ENCODE measurements around the gene NSUN6. TPM values are rescaled to one million over a fixed set of nuclear protein-coding genes. Genes with fewer than 3 reads are reported as not detected.
"Not testable (repeated sequence)": the region's sequence is repeated elsewhere in the genome, so short reads cannot be mapped to it uniquely, and the experiment has no call there.

The NSUN6 gene
- total RNA-seq, 5 donors from 2014 or later (not counting 1 experiment from before 2014, with no cell fraction given): 24.6 to 34.5 (median 32.4) TPM

DNA sequence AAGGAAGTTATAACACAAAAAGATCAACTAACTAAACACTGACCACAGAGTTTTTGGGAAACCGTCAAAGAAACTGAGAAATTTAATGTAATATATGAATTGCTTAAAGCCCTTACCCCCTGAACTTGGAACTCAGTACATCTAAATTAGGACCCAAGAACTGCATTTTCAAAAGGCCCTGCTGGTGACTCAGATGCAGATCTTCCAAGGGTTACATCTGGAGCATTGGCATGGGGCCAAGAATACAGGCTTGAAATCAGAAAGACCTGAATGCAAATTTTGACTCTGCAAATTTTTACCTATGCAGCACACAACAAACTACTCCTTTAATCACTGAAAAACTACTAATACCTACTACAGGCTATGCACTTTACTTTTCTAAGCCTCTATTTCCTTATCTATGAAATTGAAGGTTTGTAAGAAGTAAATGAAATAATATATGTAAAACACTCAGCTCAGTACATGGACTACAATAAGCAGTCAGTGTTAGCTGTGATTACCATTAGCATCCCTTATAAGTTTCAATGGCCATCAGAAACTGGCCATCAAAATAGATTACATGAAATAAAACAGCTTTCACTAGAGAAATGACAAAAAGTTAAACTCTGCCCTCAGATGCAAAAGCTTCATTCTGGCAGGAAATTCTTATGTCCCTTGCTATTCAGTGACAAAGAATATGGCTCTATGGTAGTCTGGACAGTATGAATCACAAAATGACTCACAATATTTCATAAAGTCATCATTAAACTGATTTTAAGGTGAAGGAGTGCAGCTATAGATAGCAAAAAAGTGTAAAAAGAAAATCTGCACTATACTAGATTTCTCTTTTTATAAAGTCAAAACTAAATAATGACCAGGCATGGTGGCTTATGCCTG, 43.6 kb downstream of the NSUN6 start:
- H3K36me3 Mint-ChIP-seq: peaks cover 49% of the 10 kb centered on the region
- no peaks in the 10 kb centered on the region for H3K27me3 Mint-ChIP-seq
- WGBS (ENCODE audit: insufficient coverage): no CpG with 5 or more reads among the region's 1 CpG
- no peak for ATAC-seq (replicated peaks in 1 of 4)
- Histone ChIP-seq H3K27me3 (replicated peaks in 1 of 2; ENCODE audit: control insufficient read depth in 2 of 2, extremely low read depth in 1 of 2, insufficient read depth in 2 of 2, low read length in 1 of 2) (no peaks in the 10 kb centered on the region), H3K27ac (ENCODE audit: low read length) (no peak overlapping the region), H3K4me1 (ENCODE audit: control insufficient read depth in 1 of 2, extremely low read depth in 1 of 2, insufficient read depth in 2 of 2, low read length in 2 of 2) (no peaks in the 10 kb centered on the region), H3K9me3 (no peaks in the 10 kb centered on the region), H3K36me3 (ENCODE audit: control insufficient read depth in 2 of 2, extremely low read depth in 1 of 2, insufficient read depth in 1 of 2, low read length in 1 of 2) (peaks cover 6 to 12% of the 10 kb centered on the region in 2 donors), H3K4me3 (ENCODE audit: control insufficient read depth in 1 of 2, extremely low read depth in 1 of 2, low read length in 1 of 2) (no peak overlapping the region)
- H3K4me1 Mint-ChIP-seq: peaks cover 0 to 5% (median 0%) of the 10 kb centered on the region in 3 donors
- no peaks in the 10 kb centered on the region for H3K9me3 Mint-ChIP-seq
- peak in 1 of 35 experiments; percentile 8 for DNase-seq
- H3K27ac Mint-ChIP-seq: no peak overlapping the region
- ChIA-PET CTCF (no interaction called here), POLR2A (no interaction called here)
- H3K4me3 Mint-ChIP-seq: no peak overlapping the region

DNA sequence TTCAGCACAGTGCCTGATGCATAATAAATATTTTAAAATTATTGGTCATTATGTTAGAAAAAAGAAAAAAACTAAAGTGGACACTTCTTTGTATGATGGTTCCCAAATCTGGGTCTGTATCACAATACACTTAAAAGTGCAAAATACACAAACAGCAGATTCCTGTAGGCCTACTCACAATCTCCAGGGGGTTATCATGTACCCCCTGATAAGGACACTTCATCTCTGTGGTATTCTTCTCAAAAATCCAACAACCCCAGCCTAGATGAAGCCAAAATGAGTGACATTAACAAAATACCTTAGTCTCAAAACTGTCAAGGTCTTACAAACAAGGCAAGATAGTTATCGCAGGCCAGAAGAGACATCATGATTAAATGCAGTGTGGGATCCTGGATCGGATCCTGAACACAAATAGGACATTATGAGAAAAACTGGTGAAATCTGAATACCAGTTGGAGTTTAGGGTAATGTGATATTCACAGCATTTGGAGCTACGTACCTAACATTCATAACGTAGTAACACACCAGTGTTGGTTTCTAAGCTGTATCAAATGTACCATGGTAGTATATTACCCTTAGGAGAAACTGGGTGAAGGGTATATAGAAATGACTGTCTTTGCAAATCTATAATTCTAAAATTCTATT, 45.2 kb downstream of the NSUN6 start:
- ATAC-seq (replicated peaks in 1 of 4): no peak
- H3K27ac Mint-ChIP-seq: no peak overlapping the region
- WGBS (ENCODE audit: insufficient coverage): 100% methylated on average over 2 of the region's 4 CpGs
- no peaks in the 10 kb centered on the region for H3K27me3 ChIP-seq (replicated peaks in 1 of 2; ENCODE audit: control insufficient read depth in 2 of 2, extremely low read depth in 1 of 2, insufficient read depth in 2 of 2, low read length in 1 of 2)
- H3K4me1 Mint-ChIP-seq: no peaks in the 10 kb centered on the region
- no peak overlapping the region for H3K4me3 Mint-ChIP-seq
- H3K27me3 Mint-ChIP-seq: no peaks in the 10 kb centered on the region
- CTCF ChIA-PET: no interaction called here
- no peaks in the 10 kb centered on the region for H3K9me3 Mint-ChIP-seq
- POLR2A ChIA-PET: no interaction called here
- DNase-seq: no peak
- H3K36me3 ChIP-seq (ENCODE audit: control insufficient read depth in 2 of 2, extremely low read depth in 1 of 2, insufficient read depth in 1 of 2, low read length in 1 of 2): peaks cover 0 to 3% of the 10 kb centered on the region in 2 donors
- H3K4me3 ChIP-seq (ENCODE audit: control insufficient read depth in 1 of 2, extremely low read depth in 1 of 2, low read length in 1 of 2): no peak overlapping the region
- H3K36me3 Mint-ChIP-seq: peaks cover 39% of the 10 kb centered on the region
- no peaks in the 10 kb centered on the region for H3K4me1 ChIP-seq (ENCODE audit: control insufficient read depth in 1 of 2, extremely low read depth in 1 of 2, insufficient read depth in 2 of 2, low read length in 2 of 2)
- no peaks in the 10 kb centered on the region for H3K9me3 ChIP-seq
- H3K27ac ChIP-seq (ENCODE audit: low read length): no peak overlapping the region

DNA sequence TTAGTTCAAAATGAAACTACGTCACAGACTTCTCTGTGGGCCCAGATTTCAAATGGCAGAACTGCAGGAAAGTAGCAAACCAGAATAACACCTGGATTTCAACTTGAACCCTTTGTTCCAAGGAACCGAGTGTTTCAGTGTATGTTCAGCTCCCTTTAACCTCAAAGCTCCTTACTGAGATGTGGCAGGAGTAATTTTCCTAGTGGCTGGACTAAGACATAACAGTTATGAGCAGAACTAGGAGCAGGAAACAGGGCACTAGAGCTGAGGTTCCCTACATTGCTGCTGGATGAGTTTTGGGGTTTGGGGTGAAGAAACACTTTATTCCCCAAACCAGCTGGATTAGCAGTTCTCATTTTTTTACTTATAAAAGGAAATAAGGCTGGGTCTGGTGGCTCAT, 50.1 kb downstream of the NSUN6 start:
- no peak for ATAC-seq (replicated peaks in 1 of 4)
- no peak overlapping the region for H3K4me3 Mint-ChIP-seq
- CTCF ChIA-PET: no interaction called here

DNA sequence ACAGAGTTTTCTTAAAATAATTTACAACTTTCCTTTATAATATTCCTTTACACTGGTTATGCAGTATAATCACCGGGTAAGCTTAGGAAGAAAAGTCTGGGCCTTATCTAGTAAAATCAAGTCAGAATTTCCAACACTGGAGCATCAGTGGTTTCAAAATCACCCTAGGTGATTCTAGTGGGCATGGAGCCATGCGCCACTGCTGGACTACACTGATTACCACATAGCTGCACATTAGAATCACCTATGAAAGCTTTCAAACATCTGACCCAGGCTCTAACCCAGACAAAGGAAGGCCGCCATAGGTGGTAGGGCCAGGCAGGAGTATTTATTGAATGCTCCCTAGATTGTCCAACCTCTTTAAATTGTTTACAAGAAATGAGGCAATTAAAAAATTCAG, 52.0 kb downstream of the NSUN6 start:
- ChIA-PET CTCF (no interaction called here), POLR2A (no interaction called here)
- Mint-ChIP-seq H3K9me3 (no peaks in the 10 kb centered on the region), H3K4me1 (peaks cover 0 to 5% (median 0%) of the 10 kb centered on the region in 3 donors), H3K36me3 (peaks cover 38% of the 10 kb centered on the region), H3K4me3 (no peak overlapping the region), H3K27me3 (no peaks in the 10 kb centered on the region), H3K27ac (no peak overlapping the region)
- no peaks in the 10 kb centered on the region for H3K9me3 ChIP-seq
- WGBS (ENCODE audit: insufficient coverage): no CpG with 5 or more reads among the region's 3 CpGs
- DNase-seq (no peak), ATAC-seq (replicated peaks in 1 of 4) (no peak)
- no peaks in the 10 kb centered on the region for H3K4me1 ChIP-seq (ENCODE audit: control insufficient read depth in 1 of 2, extremely low read depth in 1 of 2, insufficient read depth in 2 of 2, low read length in 2 of 2)
- no peak overlapping the region for H3K4me3 ChIP-seq (ENCODE audit: control insufficient read depth in 1 of 2, extremely low read depth in 1 of 2, low read length in 1 of 2)
- no peaks in the 10 kb centered on the region for H3K27me3 ChIP-seq (replicated peaks in 1 of 2; ENCODE audit: control insufficient read depth in 2 of 2, extremely low read depth in 1 of 2, insufficient read depth in 2 of 2, low read length in 1 of 2)
- no peak overlapping the region for H3K27ac ChIP-seq (ENCODE audit: low read length)
- peaks cover 0 to 4% of the 10 kb centered on the region in 2 donors for H3K36me3 ChIP-seq (ENCODE audit: control insufficient read depth in 2 of 2, extremely low read depth in 1 of 2, insufficient read depth in 1 of 2, low read length in 1 of 2)

More for the DNA sequence above, 50.1 kb downstream of the NSUN6 start:
- peaks cover 33% of the 10 kb centered on the region for H3K36me3 Mint-ChIP-seq
- no peaks in the 10 kb centered on the region for H3K4me1 ChIP-seq (ENCODE audit: control insufficient read depth in 1 of 2, extremely low read depth in 1 of 2, insufficient read depth in 2 of 2, low read length in 2 of 2)
- no peak for DNase-seq
- no peak overlapping the region for H3K4me3 ChIP-seq (ENCODE audit: control insufficient read depth in 1 of 2, extremely low read depth in 1 of 2, low read length in 1 of 2)
- H3K27me3 ChIP-seq (replicated peaks in 1 of 2; ENCODE audit: control insufficient read depth in 2 of 2, extremely low read depth in 1 of 2, insufficient read depth in 2 of 2, low read length in 1 of 2): no peaks in the 10 kb centered on the region
- H3K27ac ChIP-seq (ENCODE audit: low read length): no peak overlapping the region
- 89% methylated on average over 1 of the region's 2 CpGs for WGBS (ENCODE audit: insufficient coverage)
- no peaks in the 10 kb centered on the region for H3K9me3 Mint-ChIP-seq
- no peak overlapping the region for H3K27ac Mint-ChIP-seq
- H3K36me3 ChIP-seq (ENCODE audit: control insufficient read depth in 2 of 2, extremely low read depth in 1 of 2, insufficient read depth in 1 of 2, low read length in 1 of 2): no peaks in the 10 kb centered on the region
- H3K4me1 Mint-ChIP-seq: peaks cover 0 to 5% (median 0%) of the 10 kb centered on the region in 3 donors
- no peaks in the 10 kb centered on the region for H3K27me3 Mint-ChIP-seq
- no peaks in the 10 kb centered on the region for H3K9me3 ChIP-seq
- POLR2A ChIA-PET: no interaction called here

DNA sequence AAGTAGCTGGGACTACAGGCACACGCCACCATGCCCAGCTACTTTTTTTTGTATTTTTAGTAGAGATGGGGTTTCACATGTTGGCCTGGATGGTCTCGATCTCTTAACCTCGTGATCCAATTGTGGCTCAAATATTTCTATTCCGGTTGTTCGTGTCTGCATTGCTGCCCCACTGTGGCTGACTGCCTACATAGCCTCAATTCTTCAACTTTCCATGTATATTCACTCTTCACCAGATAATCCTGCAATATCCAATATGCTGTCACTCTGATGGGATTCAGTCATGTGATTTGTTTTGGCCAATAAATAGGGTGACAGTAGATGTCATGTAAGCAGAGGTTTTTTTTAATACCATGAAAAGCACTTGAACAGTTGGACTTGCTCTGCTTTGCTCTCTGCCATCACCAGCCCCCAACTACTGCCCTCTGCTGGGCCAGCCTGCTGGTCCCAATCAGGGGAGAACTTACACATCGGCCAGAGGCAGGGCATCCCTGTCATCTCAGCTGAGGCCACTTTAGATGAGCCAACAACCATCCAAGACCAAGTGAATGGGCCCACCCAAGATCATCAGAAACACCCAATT, 56.7 kb downstream of the NSUN6 start:
- peaks cover 2 to 15% (median 5%) of the 10 kb centered on the region in 3 donors for H3K4me1 Mint-ChIP-seq
- POLR2A ChIA-PET: no interaction called here
- no peak for ATAC-seq (replicated peaks in 1 of 4)
- H3K36me3 Mint-ChIP-seq: peaks cover 66% of the 10 kb centered on the region
- H3K27ac Mint-ChIP-seq: no peak overlapping the region
- Histone ChIP-seq H3K9me3 (no peaks in the 10 kb centered on the region), H3K36me3 (ENCODE audit: control insufficient read depth in 2 of 2, extremely low read depth in 1 of 2, insufficient read depth in 1 of 2, low read length in 1 of 2) (peaks cover 0 to 4% of the 10 kb centered on the region in 2 donors), H3K4me3 (ENCODE audit: control insufficient read depth in 1 of 2, extremely low read depth in 1 of 2, low read length in 1 of 2) (no peak overlapping the region), H3K27ac (ENCODE audit: low read length) (no peak overlapping the region), H3K27me3 (replicated peaks in 1 of 2; ENCODE audit: control insufficient read depth in 2 of 2, extremely low read depth in 1 of 2, insufficient read depth in 2 of 2, low read length in 1 of 2) (no peaks in the 10 kb centered on the region), H3K4me1 (ENCODE audit: control insufficient read depth in 1 of 2, extremely low read depth in 1 of 2, insufficient read depth in 2 of 2, low read length in 2 of 2) (no peaks in the 10 kb centered on the region)
- peak in 2 of 35 experiments; percentile 3 to 4 for DNase-seq
- CTCF ChIA-PET: interaction anchor here (0.6 to 0.7 kb wide), 2 partner anchors 978 to 1686 kb away, joined by 4 read pairs; no protein-coding TSS in a partner anchor
- WGBS (ENCODE audit: insufficient coverage): 100% methylated on average over 1 of the region's 6 CpGs
- peaks cover 0 to 7% (median 0%) of the 10 kb centered on the region in 3 donors for H3K9me3 Mint-ChIP-seq
- no peak overlapping the region for H3K4me3 Mint-ChIP-seq
- no peaks in the 10 kb centered on the region for H3K27me3 Mint-ChIP-seq

DNA sequence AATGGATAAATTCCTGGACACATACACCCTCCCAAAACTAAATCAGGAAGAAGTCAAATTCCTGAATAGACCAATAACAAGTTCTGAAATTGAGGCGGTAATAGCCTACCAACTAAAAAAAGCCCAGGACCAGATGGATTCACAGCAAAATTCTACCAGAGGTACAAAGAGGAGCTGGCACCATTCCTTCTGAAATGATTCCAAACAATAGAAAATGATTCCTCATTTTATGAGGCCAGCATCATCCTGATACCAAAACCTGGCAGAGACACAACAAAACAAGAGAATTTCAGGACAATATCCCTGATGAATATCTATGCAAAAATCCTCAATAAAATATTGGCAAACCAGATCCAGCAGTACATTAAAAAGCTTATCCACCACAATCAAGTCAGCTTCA, 60.2 kb downstream of the NSUN6 start:
- WGBS (ENCODE audit: insufficient coverage): no CpG with 5 or more reads among the region's 1 CpG
- H3K4me3 Mint-ChIP-seq; H3K9me3 Mint-ChIP-seq; H3K4me3 ChIP-seq (ENCODE audit: control insufficient read depth in 1 of 2, extremely low read depth in 1 of 2, low read length in 1 of 2); H3K27me3 ChIP-seq (replicated peaks in 1 of 2; ENCODE audit: control insufficient read depth in 2 of 2, extremely low read depth in 1 of 2, insufficient read depth in 2 of 2, low read length in 1 of 2); H3K4me1 ChIP-seq (ENCODE audit: control insufficient read depth in 1 of 2, extremely low read depth in 1 of 2, insufficient read depth in 2 of 2, low read length in 2 of 2); ATAC-seq (replicated peaks in 1 of 4); DNase-seq; H3K27ac Mint-ChIP-seq; POLR2A ChIA-PET; CTCF ChIA-PET; H3K9me3 ChIP-seq; H3K27me3 Mint-ChIP-seq; H3K27ac ChIP-seq (ENCODE audit: low read length): not testable (repeated sequence)
- peaks cover 0 to 13% of the 10 kb centered on the region in 2 donors for H3K36me3 ChIP-seq (ENCODE audit: control insufficient read depth in 2 of 2, extremely low read depth in 1 of 2, insufficient read depth in 1 of 2, low read length in 1 of 2)
- Mint-ChIP-seq H3K36me3 (peaks cover 84% of the 10 kb centered on the region), H3K4me1 (peaks cover 0 to 15% (median 2%) of the 10 kb centered on the region in 3 donors)
